HEK293 (cell line): Measurements from ENCODE around the gene TNXB.
A peak's percentile ranks its signal among the peaks of the same experiment; 100 is the strongest.
"Not testable (repeated sequence)": the region's sequence is repeated elsewhere in the genome, so short reads cannot be mapped to it uniquely, and the experiment has no call there.

Source experiments
- CTCF ChIA-PET: fragments of 350-600 bp; formaldehyde crosslinking; extraction: SDS; loops from one replicate; lab custom pipeline; 2021; ENCODE audit warnings: antibody characterized with exemption; lab: Yijun Ruan, JAX
- POLR2A ChIA-PET: fragments of 300-600 bp; formaldehyde crosslinking; extraction: SDS; loops from one replicate; lab custom pipeline; 2020; ENCODE audit warnings: antibody characterized with exemption, inconsistent platforms; lab: Yijun Ruan, JAX
- H3K27ac ChIP-seq: fragments of 200-500 bp; sonication (Bioruptor generic); 2 replicates; pipeline ENCODE4 v1.5.1; 2014; ENCODE audit warnings: low read depth, low read length, control low read depth, inconsistent platforms; ENCODE audit errors: extremely low read depth
- H3K36me3 ChIP-seq, 2 experiments: fragments of 200-500 bp in 1 of 2; sonication (Bioruptor generic) in 1 of 2; 1 replicate in 1 of 2; 2 replicates in 1 of 2; pipeline ENCODE4 v1.5.1; 2014 to 2017; ENCODE audit warnings: inconsistent platforms in 2 of 2, low read length in 2 of 2; ENCODE audit not compliant: control insufficient read depth in 2 of 2, insufficient read depth in 1 of 2
- H3K4me1 ChIP-seq: fragments of 200-500 bp; sonication (Bioruptor generic); 2 replicates; pipeline ENCODE4 v1.5.1; 2014; ENCODE audit warnings: mild to moderate bottlenecking, low read length, inconsistent platforms; ENCODE audit not compliant: control insufficient read depth, insufficient read depth
- H3K4me3 ChIP-seq: 2 replicates; pipeline ENCODE4 v1.5.1; 2011; ENCODE audit warnings: low read depth, mild to moderate bottlenecking, control low read depth, low read length, moderate library complexity
- H3K9me3 ChIP-seq: fragments of 200-500 bp; sonication (Bioruptor generic); 2 replicates; pipeline ENCODE4 v1.5.1; 2014; ENCODE audit warnings: low read depth, low read length, inconsistent platforms; ENCODE audit not compliant: control insufficient read depth, insufficient read depth
- BCL11B ChIP-seq: fragments of 450-650 bp; formaldehyde crosslinking; IDR thresholded peaks from 2 replicates; pipeline ENCODE4 v1.5.1; 2016; ENCODE audit warnings: low read depth, missing biosample characterization, missing genetic modification characterization
- GLI2 ChIP-seq: fragments of 450-650 bp; formaldehyde crosslinking; IDR thresholded peaks from 2 replicates; pipeline ENCODE4; 2017; ENCODE audit warnings: missing biosample characterization, missing genetic modification characterization, low read depth, borderline replicate concordance
- IKZF3 ChIP-seq: fragments of 450-650 bp; IDR thresholded peaks from 2 replicates; pipeline ENCODE4 v1.5.0; 2018; ENCODE audit warnings: missing biosample characterization, mild to moderate bottlenecking, missing genetic modification characterization, moderate library complexity
- KLF1 ChIP-seq: fragments of 450-650 bp; formaldehyde crosslinking; IDR thresholded peaks from 2 replicates; pipeline ENCODE4 v1.5.1; 2016; ENCODE audit warnings: missing biosample characterization, missing genetic modification characterization
- KLF10 ChIP-seq: fragments of 450-650 bp; IDR thresholded peaks from 2 replicates; pipeline ENCODE4 v1.5.1; 2018; ENCODE audit warnings: missing biosample characterization, mild to moderate bottlenecking, missing genetic modification characterization
- KLF9 ChIP-seq: fragments of 450-650 bp; formaldehyde crosslinking; IDR thresholded peaks from 2 replicates; pipeline ENCODE4 v1.5.1; 2016; ENCODE audit warnings: missing biosample characterization, missing genetic modification characterization, low read depth
- MEIS1 ChIP-seq: sonication (generic); formaldehyde crosslinking; IDR thresholded peaks from 2 replicates; pipeline ENCODE4 v1.8.1; 2022; ENCODE audit warnings: missing genetic modification reagents, mild to moderate bottlenecking, borderline replicate concordance
- SP2 ChIP-seq: fragments of 450-650 bp; formaldehyde crosslinking; IDR thresholded peaks from 2 replicates; pipeline ENCODE4 v1.5.1; 2016; ENCODE audit warnings: missing biosample characterization, missing genetic modification characterization
- YY2 ChIP-seq: fragments of 450-650 bp; formaldehyde crosslinking; IDR thresholded peaks from 2 replicates; pipeline ENCODE4 v1.5.1; 2016; ENCODE audit warnings: missing biosample characterization, missing genetic modification characterization
- ZBTB10 ChIP-seq: fragments of 450-650 bp; formaldehyde crosslinking; IDR thresholded peaks from 2 replicates; pipeline ENCODE4 v1.5.1; 2016; ENCODE audit warnings: missing biosample characterization, missing genetic modification characterization
- ZBTB20 ChIP-seq: fragments of 450-650 bp; formaldehyde crosslinking; IDR thresholded peaks from 2 replicates; pipeline ENCODE4 v1.5.1; 2016; ENCODE audit warnings: missing biosample characterization, missing genetic modification characterization
- ZBTB7A ChIP-seq: fragments of 450-650 bp; formaldehyde crosslinking; IDR thresholded peaks from 2 replicates; pipeline ENCODE4 v1.5.1; 2016; ENCODE audit warnings: low read depth, missing biosample characterization, missing genetic modification characterization
- ZNF112 ChIP-seq: fragments of 450-650 bp; formaldehyde crosslinking; IDR thresholded peaks from 2 replicates; pipeline ENCODE4 v1.5.0; 2017; ENCODE audit warnings: missing biosample characterization, missing genetic modification characterization
- ZNF114 ChIP-seq: fragments of 450-650 bp; formaldehyde crosslinking; IDR thresholded peaks from 2 replicates; pipeline ENCODE4 v1.5.0; 2017; ENCODE audit warnings: missing biosample characterization, missing genetic modification characterization
- ZNF146 ChIP-seq: fragments of 450-650 bp; formaldehyde crosslinking; IDR thresholded peaks from 2 replicates; pipeline ENCODE4 v1.5.1; 2016; ENCODE audit warnings: missing biosample characterization, missing genetic modification characterization
- ZNF157 ChIP-seq: fragments of 450-650 bp; formaldehyde crosslinking; IDR thresholded peaks from 2 replicates; pipeline ENCODE4 v1.5.1; 2016; ENCODE audit warnings: missing biosample characterization, missing genetic modification characterization
- ZNF248 ChIP-seq: fragments of 450-650 bp; formaldehyde crosslinking; IDR thresholded peaks from 2 replicates; pipeline ENCODE4 v1.5.1; 2017; ENCODE audit warnings: missing biosample characterization, missing genetic modification characterization
- ZNF280C ChIP-seq: fragments of 450-650 bp; formaldehyde crosslinking; IDR thresholded peaks from 2 replicates; pipeline ENCODE4 v1.5.1; 2016; ENCODE audit warnings: missing biosample characterization, missing genetic modification characterization
- ZNF366 ChIP-seq: fragments of 450-650 bp; formaldehyde crosslinking; conservative IDR thresholded peaks from 2 replicates; pipeline ENCODE4 v1.5.1; 2016; ENCODE audit warnings: missing biosample characterization, missing genetic modification characterization
- ZNF426 ChIP-seq: fragments of 450-650 bp; formaldehyde crosslinking; IDR thresholded peaks from 2 replicates; pipeline ENCODE4 v1.5.1; 2017; ENCODE audit warnings: missing biosample characterization, missing genetic modification characterization, mild to moderate bottlenecking, inconsistent platforms, moderate library complexity
- ZNF513 ChIP-seq: fragments of 450-650 bp; IDR thresholded peaks from 2 replicates; pipeline ENCODE4 v1.5.1; 2018; ENCODE audit warnings: missing biosample characterization, missing genetic modification characterization
- ZNF549 ChIP-seq: fragments of 450-650 bp; IDR thresholded peaks from 2 replicates; pipeline ENCODE4 v1.5.1; 2018; ENCODE audit warnings: missing biosample characterization, missing genetic modification characterization, mild to moderate bottlenecking, inconsistent platforms, moderate library complexity
- ZNF560 ChIP-seq: fragments of 450-650 bp; formaldehyde crosslinking; IDR thresholded peaks from 2 replicates; pipeline ENCODE4 v1.5.1; 2017; ENCODE audit warnings: missing biosample characterization, missing genetic modification characterization, borderline replicate concordance
- ZNF660 ChIP-seq: fragments of 450-650 bp; IDR thresholded peaks from 2 replicates; pipeline ENCODE4 v1.5.1; 2018; ENCODE audit warnings: missing biosample characterization, mild to moderate bottlenecking, missing genetic modification characterization
- ZNF670 ChIP-seq: fragments of 450-650 bp; formaldehyde crosslinking; IDR thresholded peaks from 2 replicates; pipeline ENCODE4 v1.5.1; 2016; ENCODE audit warnings: missing biosample characterization, missing genetic modification characterization, low read depth
- ZNF777 ChIP-seq: fragments of 450-650 bp; formaldehyde crosslinking; IDR thresholded peaks from 2 replicates; pipeline ENCODE4 v1.5.1; 2017; ENCODE audit warnings: missing biosample characterization, missing genetic modification characterization, borderline replicate concordance
- ZNF830 ChIP-seq: fragments of 450-650 bp; IDR thresholded peaks from 2 replicates; pipeline ENCODE4 v1.5.0; 2018; ENCODE audit warnings: missing biosample characterization, missing genetic modification characterization, low read depth, mild to moderate bottlenecking, moderate library complexity
- ZNF837 ChIP-seq: fragments of 450-650 bp; formaldehyde crosslinking; IDR thresholded peaks from 2 replicates; pipeline ENCODE4 v1.5.1; 2016; ENCODE audit warnings: missing biosample characterization, missing genetic modification characterization

The TNXB gene

GRCh38 chr6:32144238-32144637 lies 35.1 kb upstream of the TNXB start:
- ChIA-PET CTCF (interaction anchor here (0.6 to 3.0 kb wide), 3 partner anchors 26 to 905 kb away, joined by 3 to 14 read pairs (median 3); no protein-coding TSS in a partner anchor), POLR2A (interaction anchor here (0.5 to 3.2 kb wide), 3 partner anchors 9 to 32 kb away, joined by 5 to 26 read pairs (median 6); partner anchors contain the start of genes AGPAT1 and FKBPL)
- H3K27ac ChIP-seq, H3K36me3 ChIP-seq, H3K4me1 ChIP-seq, H3K9me3 ChIP-seq, H3K4me3 ChIP-seq: not testable (repeated sequence)
- peak; percentile 89 for TF ChIP-seq KLF1 (tag by site-specific recombination)

- no peaks in the 10 kb centered on the region for H3K36me3 ChIP-seq
- H3K4me1 ChIP-seq, result no peaks in the 10 kb centered on the region
- no peak overlapping the region for H3K4me3 ChIP-seq
- POLR2A ChIA-PET, result no interaction called here
- TF ChIP-seq MEIS1 (CRISPR knock-in tag) (no peak), ZNF114 (tag by site-specific recombination) (no peak), ZNF366 (tag by site-specific recombination) (no peak), ZNF670 (tag by site-specific recombination) (no peak), KLF9 (no peak), ZBTB7A (no peak), BCL11B (tag by site-specific recombination) (no peak), KLF10 (tag by site-specific recombination) (no peak), ZNF513 (tag by site-specific recombination) (no peak), IKZF3 (tag by site-specific recombination) (no peak), ZNF660 (tag by site-specific recombination) (no peak), ZBTB10 (tag by site-specific recombination) (no peak), ZNF837 (tag by site-specific recombination) (no peak), ZNF248 (no peak), SP2 (no peak), ZNF777 (tag by site-specific recombination) (no peak)
- CTCF ChIA-PET, result no interaction called here
- H3K9me3 ChIP-seq, result no peaks in the 10 kb centered on the region
- no peak overlapping the region for H3K27ac ChIP-seq
Observed at GRCh38 chr6:32140420-32141046, 31.4 kb upstream of the TNXB start.

- Histone ChIP-seq H3K27ac (no peak overlapping the region), H3K36me3 (no peaks in the 10 kb centered on the region), H3K4me3 (no peak overlapping the region), H3K4me1 (no peaks in the 10 kb centered on the region), H3K9me3 (no peaks in the 10 kb centered on the region)
- ChIA-PET POLR2A (interaction anchor here (2.1 kb wide), 1 partner anchor 10 kb away, joined by 7 read pairs; the partner anchor contains the start of gene FKBPL), CTCF (interaction anchor here (0.6 to 1.5 kb wide), 3 partner anchors 13 to 21 kb away, joined by 3 to 4 read pairs (median 3); no protein-coding TSS in a partner anchor)
- TF ChIP-seq ZNF660 (tag by site-specific recombination) (no peak), ZNF560 (tag by site-specific recombination) (no peak), ZNF426 (tag by site-specific recombination) (no peak), ZNF146 (no peak), YY2 (no peak), ZNF830 (tag by site-specific recombination) (no peak), ZNF157 (tag by site-specific recombination) (no peak), GLI2 (no peak), ZNF280C (tag by site-specific recombination) (no peak), ZBTB20 (tag by site-specific recombination) (no peak), ZNF549 (no peak), ZNF112 (no peak)
Observed at GRCh38 chr6:32139590-32139989, 30.5 kb upstream of the TNXB start.
